Daoy (cell line): ENCODE results near the gene USP4. TPM values are rescaled to one million over a fixed set of nuclear protein-coding genes. Genes with fewer than 3 reads are reported as not detected.
"Not testable (repeated sequence)": the region's sequence is repeated elsewhere in the genome, so short reads cannot be mapped to it uniquely, and the experiment has no call there.

Source experiments
- DNase-seq: peaks from one replicate; pipeline ENCODE4 v3.0.0-alpha.2; 2015; ENCODE audit warnings: low read depth
- total RNA-seq: library from RNA; depleted of rRNA; stranded (reverse); fragments of >200 nt; shearing (Covaris generic); gene quantifications from 2 replicates; pipeline ENCODE4 v1.2.3, GENCODE V29; 2014; rRNA removed

The USP4 gene
- total RNA-seq, 1 experiment from 2014 or later: 8.9 TPM

DNA sequence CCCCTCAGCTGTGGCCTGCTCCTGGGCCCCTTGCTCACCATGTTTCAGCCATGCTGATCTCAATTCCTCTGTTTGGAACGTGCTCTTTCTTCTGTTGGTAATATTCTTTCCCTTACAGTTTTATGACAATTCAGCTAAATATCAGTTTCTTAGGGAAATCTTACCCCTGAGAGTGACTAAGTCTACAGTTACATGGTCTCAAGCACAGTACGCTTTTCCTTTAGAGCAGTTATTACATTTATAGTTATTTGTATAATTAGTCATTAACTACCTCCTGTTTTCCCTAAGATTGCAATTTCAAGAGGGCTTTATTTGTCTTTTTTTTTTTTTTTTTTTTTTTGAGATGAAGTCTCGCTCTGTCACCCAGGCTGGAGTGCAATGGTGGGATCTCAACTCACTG, 86.3 kb downstream of the USP4 start:
- no peak for DNase-seq

GRCh38 chr3:49248840-49249227, 91.0 kb downstream of the USP4 start:
- DNase-seq: no peak

DNA sequence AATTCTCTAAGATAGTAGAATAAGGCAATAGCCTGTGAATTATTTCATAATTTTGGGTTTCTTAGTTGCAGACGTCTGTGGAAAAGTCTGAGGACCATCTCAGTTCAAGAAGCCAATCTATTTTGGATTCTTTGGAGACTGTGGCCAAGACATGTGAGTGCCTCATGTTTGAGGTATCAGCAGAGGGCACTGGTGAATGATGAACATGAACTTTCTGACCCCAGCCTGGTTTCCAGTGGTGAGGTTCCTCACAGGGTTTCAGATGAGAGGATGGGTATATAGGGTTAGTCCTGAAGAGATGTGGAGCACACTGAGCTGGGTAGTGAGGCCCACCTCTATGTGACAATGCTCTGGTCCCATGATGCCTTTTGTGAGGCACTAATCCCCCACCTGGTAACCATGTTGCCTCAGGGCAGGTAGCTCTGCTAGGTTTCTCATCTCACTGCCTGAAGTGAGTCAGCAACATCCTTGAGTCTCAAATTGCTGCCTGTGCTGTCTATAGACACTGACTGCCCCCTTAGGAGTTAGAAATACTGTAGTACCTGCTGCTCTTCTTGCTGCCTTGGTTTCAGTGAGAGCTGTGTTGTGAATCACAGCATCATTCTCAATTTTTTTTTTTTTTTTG, 95.2 kb downstream of the USP4 start:
- peak; percentile 19 for DNase-seq

DNA sequence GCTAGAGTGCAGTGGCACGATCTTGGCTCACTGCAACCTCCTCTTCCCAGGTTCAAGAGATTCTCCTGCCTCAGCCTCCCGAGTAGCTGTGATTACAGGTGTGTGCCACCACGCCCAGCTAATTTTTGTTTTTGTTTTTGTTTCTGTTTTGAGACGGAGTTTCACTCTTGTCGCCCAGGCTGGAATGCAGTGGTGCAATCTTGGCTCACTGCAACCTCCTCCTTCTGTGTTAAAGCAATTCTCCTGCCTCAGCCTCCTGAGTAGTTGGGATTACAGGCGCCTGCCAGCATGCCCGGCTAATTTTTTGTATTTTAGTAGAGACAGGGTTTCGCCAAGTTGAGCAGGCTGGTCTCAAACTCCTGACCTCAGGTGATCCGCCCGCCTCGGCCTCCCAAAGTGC, 99.8 kb downstream of the USP4 start:
- not testable (repeated sequence) for DNase-seq

DNA sequence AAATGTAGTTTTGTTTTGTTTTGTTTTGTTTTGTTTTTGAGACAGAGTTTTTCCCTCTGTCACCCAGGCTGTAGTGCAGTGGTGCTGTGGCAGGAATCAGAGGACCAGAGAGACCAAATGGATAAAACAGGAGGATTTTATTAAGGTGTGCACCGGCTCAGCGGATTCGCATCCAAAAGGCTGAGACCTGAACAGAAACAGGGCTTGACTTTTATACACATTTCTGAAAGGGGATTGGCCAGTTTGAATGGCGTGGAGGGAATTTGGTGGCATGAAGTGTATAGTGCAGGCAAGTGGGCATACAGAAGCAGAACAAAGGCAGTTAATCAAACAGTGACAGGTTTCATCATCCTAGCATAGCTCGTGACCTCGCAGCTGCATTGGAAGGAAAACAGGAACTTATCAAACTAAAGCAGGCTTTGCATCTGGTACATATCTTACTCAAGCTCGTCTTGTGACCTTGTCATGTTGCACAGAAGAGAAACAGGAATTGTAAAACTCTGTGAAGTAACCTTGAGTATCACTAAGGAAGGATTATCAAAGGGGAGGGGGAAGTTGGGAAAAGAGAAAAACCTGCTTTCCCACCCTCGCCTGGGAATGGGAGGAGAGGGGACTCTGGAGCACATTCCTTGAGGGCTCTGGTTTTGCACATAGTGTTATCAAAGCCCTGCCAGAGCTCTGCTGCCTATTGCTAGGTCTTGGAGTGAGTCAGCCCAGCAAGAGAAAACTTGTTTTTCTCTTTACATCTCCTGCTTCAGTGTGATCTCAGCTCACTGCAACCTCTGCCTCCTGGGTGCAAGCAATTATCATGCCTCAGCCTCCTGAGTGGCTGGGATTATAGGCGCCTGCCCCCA, 101.4 kb downstream of the USP4 start:
- no peak for DNase-seq

DNA sequence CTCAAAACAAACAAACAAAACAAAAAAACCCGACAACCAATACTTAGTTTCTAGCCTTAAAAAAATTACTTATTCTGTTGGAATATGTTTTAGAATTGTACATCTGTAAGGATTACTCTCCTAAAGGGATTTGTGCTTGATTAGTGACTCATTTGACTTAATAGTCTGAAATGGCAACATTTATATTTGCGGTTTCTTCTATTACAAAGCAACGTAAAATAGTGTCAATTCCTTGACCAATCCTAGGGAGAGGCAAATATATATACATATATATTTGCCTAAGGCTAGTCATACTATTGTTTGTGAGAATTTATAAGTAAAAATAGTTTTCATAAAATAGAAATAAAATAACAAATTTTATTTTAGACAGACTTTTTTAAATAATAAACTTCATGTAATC, 102.5 kb downstream of the USP4 start:
- DNase-seq: no peak

GRCh38 chr3:49236226-49236625, 103.6 kb downstream of the USP4 start:
- no peak for DNase-seq

GRCh38 chr3:49228817-49229216, 111.0 kb downstream of the USP4 start:
- DNase-seq: not testable (repeated sequence)

Other genes with a start within 250 kb of the USP4 start
- gene QRICH1, start 246.0 kb downstream of the USP4 start, total RNA-seq: 42.9 and 51.8 TPM in 2 replicates
- 129 and 160 TPM in 2 replicates for gene QARS1, start 235.3 kb downstream of the USP4 start, total RNA-seq
- 46.5 and 82.0 TPM in 2 replicates for gene USP19, start 219.2 kb downstream of the USP4 start, total RNA-seq
- gene LAMB2, start 207.0 kb downstream of the USP4 start, total RNA-seq: 30.2 and 40.1 TPM in 2 replicates
- gene CCDC71, start 173.7 kb downstream of the USP4 start, total RNA-seq: 18.6 and 21.2 TPM in 2 replicates
- gene KLHDC8B, start 168.5 kb downstream of the USP4 start, total RNA-seq: 2.1 and 3.2 TPM in 2 replicates
- gene C3orf62, start 62.8 kb downstream of the USP4 start, total RNA-seq: 0.74 and 0.86 TPM in 2 replicates
- gene GPX1, start 18.3 kb upstream of the USP4 start, total RNA-seq: 240 and 299 TPM in 2 replicates
- 273 and 298 TPM in 2 replicates for gene RHOA, start 71.9 kb upstream of the USP4 start, total RNA-seq
- 7.8 and 10.2 TPM in 2 replicates for gene TCTA, start 72.4 kb upstream of the USP4 start, total RNA-seq
- 0.06 TPM in 1 of 2 replicates, not detected in the other for gene AMT, start 82.4 kb upstream of the USP4 start, total RNA-seq
- gene NICN1, start 89.3 kb upstream of the USP4 start, total RNA-seq: 1.3 and 2.8 TPM in 2 replicates
- gene DAG1, start 130.2 kb upstream of the USP4 start, total RNA-seq: 20.8 and 27.7 TPM in 2 replicates
- 0.18 and 0.29 TPM in 2 replicates for gene BSN, start 214.4 kb upstream of the USP4 start, total RNA-seq